Body of pancreas (tissue), 4 donors: ENCODE data around the gene SLMAP. TPM values are rescaled to one million over a fixed set of nuclear protein-coding genes. Genes with fewer than 3 reads are reported as not detected.

Source experiments
- ATAC-seq: fragments of 150-250 bp; one replicate; pipeline ENCODE4 v1.9.1; 2016
- DNase-seq, 4 donors: peaks; one replicate each; pipeline ENCODE4 v3.0.0-alpha.2; 2019
- H3K27ac ChIP-seq, 4 donors: fragments of 200-600 bp; sonication (generic); 1 replicate in 3 of 4; 2 replicates in 1 of 4; pipeline versions ENCODE4 v1.5.1 to v1.6.1; 2016 to 2019; ENCODE audit warnings: mild to moderate bottlenecking in 1 of 4, mixed read lengths in 1 of 4, moderate library complexity in 1 of 4
- H3K27me3 ChIP-seq, 2 donors: fragments of 200-600 bp; sonication (generic); one replicate each; pipeline ENCODE4 v1.6.0; 2016; ENCODE audit warnings: mild to moderate bottlenecking in 1 of 2
- H3K36me3 ChIP-seq, 2 donors: fragments of 200-600 bp; sonication (generic); replicated peaks in 1 of 2; 2 replicates each; pipeline ENCODE4 v1.5.1; 2016; ENCODE audit warnings: low read depth in 2 of 2; ENCODE audit not compliant: insufficient read depth in 1 of 2
- H3K4me1 ChIP-seq: fragments of 200-600 bp; sonication (generic); one replicate; pipeline ENCODE4 v1.6.0; 2016
- H3K4me3 ChIP-seq, 2 donors: fragments of 200-600 bp; sonication (generic); 1 replicate in 1 of 2; 2 replicates in 1 of 2; pipeline ENCODE4 v1.5.1; 2016 to 2019
- H3K9me3 ChIP-seq, 3 donors: fragments of 200-600 bp; sonication (generic); 1 replicate in 2 of 3; 2 replicates in 1 of 3; pipeline ENCODE4 v1.5.1; 2016
- CTCF ChIP-seq, 7 experiments: fragments of 450-650 bp in 4 of 7; fragments of 200-600 bp in 3 of 7; sonication (generic) in 3 of 7; IDR thresholded peaks; one replicate each; pipeline ENCODE4 v1.5.1; 2016 to 2019; ENCODE audit warnings: antibody characterized with exemption in 7 of 7
- POLR2A ChIP-seq, 3 donors: fragments of 450-650 bp; IDR thresholded peaks; one replicate each; pipeline ENCODE4 v1.6.1; 2016; ENCODE audit warnings: antibody characterized with exemption in 3 of 3, mild to moderate bottlenecking in 2 of 3
- WGBS, 2 donors: methylation state at CpG; one replicate each; pipeline ENCODE4 v1.1.5; 2017; 5-methylcytosine and 5-hydroxymethylcytosine counted together
- intact Hi-C: fragments of 100-400 bp; cut with DNase I; formaldehyde crosslinking; loops from one replicate; pipeline ENCODE4 v1.15.1; 2023
- total RNA-seq, 2 donors: library from RNA; depleted of rRNA; stranded (reverse); fragments of >200 nt; gene quantifications; one replicate each; pipeline ENCODE4 v1.1.0, GENCODE V29; 2016

SLMAP gene
- total RNA-seq: 10 to 100 TPM; 36.6 TPM

GRCh38 chr3:57755741-57756527, at the start of gene SLMAP:
SLMAP (plus strand) TSS chr3:57756309; CDS start chr3:57757652, 1,343 bp downstream.
- no peaks in the 10 kb centered on the region for H3K36me3 ChIP-seq
- peak within 1 kb of the TSS; percentile 97 to 98 for H3K4me3 ChIP-seq
- no peaks in the 10 kb centered on the region for H3K9me3 ChIP-seq
- H3K27me3 ChIP-seq: no peaks in the 10 kb centered on the region
- TF ChIP-seq CTCF (IDR thresholded peaks at IDR 0.05): peak in 2 of 7 experiments; percentile 3
- peak; percentile 63 to 89 (median 88) for TF ChIP-seq POLR2A (IDR thresholded peaks at IDR 0.05)
- 1% methylated on average over 15 to 47 of the region's 48 CpGs for WGBS, 2 donors
- ATAC-seq (peak; percentile 94), DNase-seq (peak; percentile 96 to 98 (median 97))
- intact Hi-C loops: no loop called here
- peaks cover 35% of the 10 kb centered on the region for H3K4me1 ChIP-seq
- H3K27ac ChIP-seq: peak within 1 kb of the TSS; percentile 50 to 89 (median 85)

- no peaks in the 10 kb centered on the region for H3K36me3 ChIP-seq
- H3K4me3 ChIP-seq: no peak overlapping the region
- WGBS, 2 donors: 73% methylated on average over 3 of the region's 3 CpGs
- H3K4me1 ChIP-seq: no peaks in the 10 kb centered on the region
- ATAC-seq: no peak
- TF ChIP-seq CTCF (IDR thresholded peaks at IDR 0.05): no peak
- TF ChIP-seq POLR2A (IDR thresholded peaks at IDR 0.05): no peak
- H3K27ac ChIP-seq: no peak overlapping the region
- no peaks in the 10 kb centered on the region for H3K9me3 ChIP-seq
- DNase-seq: no peak
- intact Hi-C loops: no loop called here
- no peaks in the 10 kb centered on the region for H3K27me3 ChIP-seq
Measured at GRCh38 chr3:57706462-57706861, 49.6 kb upstream of the SLMAP start.

GRCh38 chr3:57709031-57709430, 47.1 kb upstream of the SLMAP start:
- 23 to 31% methylated on average over 2 of the region's 2 CpGs for WGBS, 2 donors
- intact Hi-C loops: no loop called here
- no peak for ATAC-seq

GRCh38 chr3:57709559-57709958, 46.5 kb upstream of the SLMAP start:
- TF ChIP-seq CTCF (IDR thresholded peaks at IDR 0.05) (no peak), POLR2A (IDR thresholded peaks at IDR 0.05) (no peak)
- ATAC-seq (no peak), DNase-seq (peak in 1 of 4 donors; percentile 14)
- H3K4me3 ChIP-seq: no peak overlapping the region
- H3K9me3 ChIP-seq: no peaks in the 10 kb centered on the region
- intact Hi-C loops: no loop called here
- no peaks in the 10 kb centered on the region for H3K36me3 ChIP-seq
- H3K27ac ChIP-seq: peak overlapping the region in 3 of 4 donors; percentile 6 to 43 (median 12)
- no peaks in the 10 kb centered on the region for H3K27me3 ChIP-seq
- WGBS, 2 donors: 8 to 12% methylated on average over 2 of the region's 2 CpGs
- no peaks in the 10 kb centered on the region for H3K4me1 ChIP-seq

More at GRCh38 chr3:57709031-57709430, 47.1 kb upstream of the SLMAP start:
- no peaks in the 10 kb centered on the region for H3K27me3 ChIP-seq
- no peaks in the 10 kb centered on the region for H3K9me3 ChIP-seq
- no peaks in the 10 kb centered on the region for H3K36me3 ChIP-seq
- no peaks in the 10 kb centered on the region for H3K4me1 ChIP-seq
- peak overlapping the region in 3 of 4 donors; percentile 6 to 43 (median 12) for H3K27ac ChIP-seq
- DNase-seq: no peak
- no peak for TF ChIP-seq CTCF (IDR thresholded peaks at IDR 0.05)
- no peak for TF ChIP-seq POLR2A (IDR thresholded peaks at IDR 0.05)
- no peak overlapping the region for H3K4me3 ChIP-seq
